NB4 (cell line): ENCODE data around the gene GMNC.

Experiments used
- DNase-seq: peaks from one replicate; pipeline ENCODE4 v3.0.0; 2010; ENCODE audit warnings: low read depth
- H3K4me3 ChIP-seq: one replicate; pipeline ENCODE4 v1.5.1; 2011; ENCODE audit warnings: mild to moderate bottlenecking, low read depth, low read length, moderate library complexity
- CTCF ChIP-seq: IDR thresholded peaks from one replicate; pipeline ENCODE4 v1.5.1; 2012; ENCODE audit warnings: low read depth, low read length
- MAX ChIP-seq: IDR thresholded peaks from 2 replicates; pipeline ENCODE4 v1.6.1; 2011; ENCODE audit warnings: low read depth, low read length
- MYC ChIP-seq: IDR thresholded peaks from 2 replicates; pipeline ENCODE4 v1.6.1; 2011; ENCODE audit warnings: low read depth, low read length
- POLR2A ChIP-seq: IDR thresholded peaks from 2 replicates; pipeline ENCODE4 v1.6.1; 2011; ENCODE audit warnings: mild to moderate bottlenecking; ENCODE audit not compliant: insufficient read length; ENCODE audit errors: extremely low read depth

GMNC gene

GRCh38 chr3:190860521-190860920 is 2.0 kb downstream of the GMNC start:
- TF ChIP-seq CTCF (no peak), MAX (no peak), POLR2A (no peak), MYC (no peak)
- no peak for DNase-seq
- no peak overlapping the region for H3K4me3 ChIP-seq

GRCh38 chr3:190855151-190855550 is 7.3 kb downstream of the GMNC start:
- no peak overlapping the region for H3K4me3 ChIP-seq
- no peak for DNase-seq
- TF ChIP-seq CTCF (no peak), MAX (no peak), MYC (no peak), POLR2A (no peak)

- no peak for TF ChIP-seq MAX
- TF ChIP-seq CTCF, result no peak
- TF ChIP-seq MYC, result no peak
- TF ChIP-seq POLR2A, result no peak
- H3K4me3 ChIP-seq, result no peak overlapping the region
- DNase-seq, result peak; percentile 56
Measured at GRCh38 chr3:190854062-190854461, 8.4 kb downstream of the GMNC start.

- TF ChIP-seq MYC (no peak), CTCF (no peak), MAX (no peak), POLR2A (no peak)
- DNase-seq, result no peak
- H3K4me3 ChIP-seq, result no peak overlapping the region
Measured at GRCh38 chr3:190853464-190853863, 9.0 kb downstream of the GMNC start.

- TF ChIP-seq MAX (no peak), CTCF (no peak), POLR2A (no peak), MYC (no peak)
- no peak for DNase-seq
Measured at GRCh38 chr3:190849607-190850006, 12.9 kb downstream of the GMNC start.

GRCh38 chr3:190848870-190849269 is 13.6 kb downstream of the GMNC start:
- DNase-seq, result no peak
- H3K4me3 ChIP-seq, result no peak overlapping the region
- TF ChIP-seq MYC (no peak), POLR2A (no peak), CTCF (no peak), MAX (no peak)

More at GRCh38 chr3:190849607-190850006, 12.9 kb downstream of the GMNC start:
- no peak overlapping the region for H3K4me3 ChIP-seq
